K562 (cell line): ENCODE measurements around the gene MAB21L2. TPM values are rescaled to one million over a fixed set of nuclear protein-coding genes. Genes with fewer than 3 reads are reported as not detected.

ENCODE experiments used
- ATAC-seq: fragments of 200-7000 bp; cut with Tn5 transposase; 3 replicates; pipeline ENCODE4 v1.9.1; 2020; ENCODE audit warnings: moderate library complexity
- Bru-seq: library from RNA; stranded (reverse); fragments of 400-500 nt; gene quantifications from one replicate; lab custom pipeline; 2021; lab: Mats Ljungman, UMichigan
- BruChase-seq, 2 experiments: library from RNA; stranded (reverse); fragments of 400-500 nt; gene quantifications; one replicate each; lab custom pipeline; 2021; lab: Mats Ljungman, UMichigan
- BruUV-seq: library from RNA; stranded (reverse); fragments of 400-500 nt; replicated peaks from 2 replicates; lab custom pipeline; 2021; lab: Mats Ljungman, UMichigan
- CTCF ChIA-PET: fragments of 300-600 bp; formaldehyde crosslinking; extraction: SDS; loops from one replicate; lab custom pipeline; 2021; ENCODE audit warnings: low intra/inter-chr PET ratio; lab: Yijun Ruan, JAX
- POLR2A ChIA-PET: fragments of 300-600, 350-650 bp; sonication (Branson Sonifier 250); formaldehyde crosslinking; extraction: SDS; loops from one replicate; lab custom pipeline; 2021; ENCODE audit warnings: antibody characterized with exemption, inconsistent platforms; lab: Yijun Ruan, JAX
- DNase-seq, 4 experiments: peaks; one replicate each; pipeline versions ENCODE4 v3.0.0 to v3.0.0-alpha.2; 2011 to 2018; ENCODE audit warnings: low spot score in 3 of 4, mixed read lengths in 3 of 4; ENCODE audit errors: extremely low read depth in 1 of 4
- FAIRE-seq: peaks from 2 replicates; lab custom pipeline; 2011; peaks lifted over from hg19 to GRCh38; lab: Jason Lieb, UNC
- H2AFZ ChIP-seq: 2 replicates; pipeline ENCODE4 v1.6.0; 2011; ENCODE audit warnings: low read depth, low read length, control low read depth, inconsistent platforms
- H3K27ac ChIP-seq: fragments of 200-600 bp; 3 replicates; pipeline ENCODE4 v1.8.0; 2011; ENCODE audit warnings: low read depth, mild to moderate bottlenecking, control low read depth, inconsistent platforms, low read length, moderate library complexity, mixed read lengths; ENCODE audit errors: extremely low read depth
- H3K27me3 ChIP-seq, 2 experiments: fragments of 300-600 bp in 1 of 2; 2 replicates in 1 of 2; 3 replicates in 1 of 2; pipeline versions ENCODE4 v1.6.0 to v1.8.0; 2011; ENCODE audit warnings: inconsistent platforms in 2 of 2, low read length in 2 of 2, mild to moderate bottlenecking in 1 of 2, mixed read lengths in 1 of 2, moderate library complexity in 1 of 2; ENCODE audit not compliant: control insufficient read depth in 2 of 2, insufficient read depth in 2 of 2
- H3K36me3 ChIP-seq: fragments of 300-600 bp; 3 replicates; pipeline ENCODE4 v1.8.0; 2011; ENCODE audit warnings: mild to moderate bottlenecking, low read length, inconsistent platforms; ENCODE audit not compliant: control insufficient read depth, insufficient read depth
- H3K4me1 ChIP-seq, 2 experiments: fragments of 200-600 bp in 1 of 2; replicated peaks in 1 of 2; 2 replicates in 1 of 2; 3 replicates in 1 of 2; pipeline versions ENCODE4 v1.5.1 to v1.8.0; 2011; ENCODE audit warnings: inconsistent platforms in 2 of 2, low read length in 2 of 2, mild to moderate bottlenecking in 1 of 2, mixed read lengths in 1 of 2, moderate library complexity in 1 of 2; ENCODE audit not compliant: control insufficient read depth in 2 of 2, insufficient read depth in 2 of 2
- H3K4me2 ChIP-seq: 2 replicates; pipeline ENCODE4 v1.6.1; 2011; ENCODE audit warnings: low read length, control low read depth, inconsistent platforms, mixed read lengths; ENCODE audit not compliant: insufficient read depth
- H3K4me3 ChIP-seq: fragments of 200-600 bp; sonication (generic), shearing (Covaris generic); 2 replicates; pipeline ENCODE4 v1.5.1; 2016; ENCODE audit warnings: control low read depth, inconsistent platforms
- H3K79me2 ChIP-seq: fragments of 200-600 bp; 3 replicates; pipeline ENCODE4 v1.8.0; 2011; ENCODE audit warnings: low read length, inconsistent platforms; ENCODE audit not compliant: control insufficient read depth, insufficient read depth
- H3K9ac ChIP-seq, 2 experiments: 2 replicates each; pipeline versions ENCODE4 v1.6.0 to v1.6.1; 2011; ENCODE audit warnings: low read depth in 2 of 2, low read length in 2 of 2, control low read depth in 1 of 2, inconsistent platforms in 1 of 2, mild to moderate bottlenecking in 1 of 2, mixed read lengths in 1 of 2; ENCODE audit not compliant: insufficient read depth in 1 of 2
- H3K9me1 ChIP-seq: one replicate; pipeline ENCODE4 v1.6.0; 2011; ENCODE audit warnings: inconsistent platforms, mild to moderate bottlenecking, low read length, moderate library complexity; ENCODE audit not compliant: control insufficient read depth, insufficient read depth
- H3K9me3 ChIP-seq: replicated peaks from 2 replicates; pipeline ENCODE4 v1.5.1; 2011; ENCODE audit warnings: low read depth, low read length, inconsistent platforms; ENCODE audit not compliant: control insufficient read depth, insufficient read depth
- H4K20me1 ChIP-seq: replicated peaks from 2 replicates; pipeline ENCODE4 v1.6.1; 2011; ENCODE audit warnings: low read length, inconsistent platforms, mixed read lengths; ENCODE audit not compliant: control insufficient read depth, insufficient read depth
- ELK3 ChIP-seq: fragments of 450-650 bp; formaldehyde crosslinking; IDR thresholded peaks from 2 replicates; pipeline ENCODE4 v1.4.0; 2020; ENCODE audit warnings: mild to moderate bottlenecking
- KLF6 ChIP-seq: fragments of 250-450 bp; sonication (Bioruptor Pico); IDR thresholded peaks from 2 replicates; pipeline ENCODE4 v1.4.0; 2020; ENCODE audit warnings: mild to moderate bottlenecking, moderate library complexity, borderline replicate concordance
- MCM2 ChIP-seq: fragments of 450-650 bp; IDR thresholded peaks from 2 replicates; pipeline ENCODE4 v1.6.1; 2017; ENCODE audit warnings: low read depth, mild to moderate bottlenecking
- SMARCE1 ChIP-seq: fragments of 450-650 bp; IDR thresholded peaks from 2 replicates; pipeline ENCODE4 v1.7.1; 2016; ENCODE audit warnings: mild to moderate bottlenecking
- ZBTB2 ChIP-seq: fragments of 450-650 bp; IDR thresholded peaks from 2 replicates; pipeline ENCODE4 v1.6.1; 2016; ENCODE audit warnings: antibody characterized with exemption
- ZKSCAN3 ChIP-seq: fragments of 250-450 bp; sonication (Bioruptor Pico); IDR thresholded peaks from 2 replicates; pipeline ENCODE4 v1.4.0; 2020
- ZNF24 ChIP-seq: fragments of 450-650 bp; IDR thresholded peaks from 2 replicates; pipeline ENCODE4 v1.6.1; 2016
- ZNF717 ChIP-seq: fragments of 250-450 bp; sonication (Bioruptor Pico); IDR thresholded peaks from 2 replicates; pipeline ENCODE4 v1.5.0; 2021
- WGBS: fragments of 100-300 bp; shearing (Covaris generic); methylation state at CpG from one replicate; pipeline ENCODE4 v1.1.6; 2016; ENCODE audit warnings: low coverage, mixed read lengths; ENCODE audit not compliant: insufficient coverage; ENCODE audit errors: missing lambda C conversion rate; 5-methylcytosine and 5-hydroxymethylcytosine counted together
- in situ Hi-C: fragments of 300-500 bp; cut with MboI; formaldehyde crosslinking; loops from 4 replicates; pipeline ENCODE4 v1.15.0; 2018; ENCODE audit warnings: inconsistent platforms, mixed read lengths
- intact Hi-C: fragments of 100-400 bp; cut with micrococcal nuclease; formaldehyde crosslinking; loops from 2 replicates; pipeline ENCODE4 v1.14.2; 2022
- long read RNA-seq, 3 experiments: library from polyadenylated mRNA in 2 of 3; library from RNA in 1 of 3; unstranded in 2 of 3; stranded (forward) in 1 of 3; transcript quantifications; one replicate each; pipeline ENCODE4 v2.0.0, GENCODE V29; 2019 to 2022
- polyA minus RNA-seq, 3 experiments: library from RNA; depleted of rRNA, polyadenylated mRNA; stranded (reverse); fragments of >200 nt; gene quantifications; 2 replicates each; pipeline ENCODE4 v1.2.3, GENCODE V29; 2011
- polyA plus RNA-seq, 8 experiments: library from polyadenylated mRNA; depleted of rRNA in 4 of 8; stranded (reverse) in 5 of 8; unstranded in 3 of 8; fragments of >200 nt; fragmentation: Nextera tagmentation in 2 of 8; fragmentation: Illumina TruSeq in 1 of 8; extraction: Ambion mirVana in 2 of 8; extraction: Trizol in 1 of 8; gene quantifications; 2 replicates each; pipeline versions ENCODE4 v1.2.1 to v1.2.3, GENCODE V29; 2011 to 2014; ENCODE audit warnings: inconsistent platforms in 1 of 8, missing spikeins in 1 of 8
- total RNA-seq, 7 experiments: library from RNA; depleted of rRNA in 6 of 7; stranded (reverse); fragments of >200 nt in 6 of 7; fragmentation: Illumina TruSeq in 2 of 7; extraction: Trizol in 2 of 7; gene quantifications; 2 replicates each; pipeline versions ENCODE4 v1.2.1 to v1.2.3, GENCODE V29; 2011 to 2021; ENCODE audit warnings: low replicate concordance in 1 of 7

The MAB21L2 gene
- total RNA-seq (2011; cell fraction: chromatin; rRNA removed; ENCODE audit: low replicate concordance): not detected in 2 replicates
- not detected in 2 replicates for total RNA-seq (2011; cell fraction: nucleolus; rRNA removed)
- total RNA-seq (2011; cell fraction: nucleoplasm; rRNA removed): not detected in 2 replicates
- not detected in 2 replicates for total RNA-seq (2014; rRNA removed)
- total RNA-seq (2014; rRNA removed; fragmentation: Illumina TruSeq; extraction: Trizol): not detected in 2 replicates
- total RNA-seq (2015; rRNA removed; fragmentation: Illumina TruSeq; extraction: Trizol): not detected in 2 replicates
- not detected in 2 replicates for total RNA-seq (2021)
- not detected in 2 replicates for polyA plus RNA-seq (2011; rRNA removed)
- not detected in 2 replicates for polyA plus RNA-seq (2011; cell fraction: cytosol; rRNA removed)
- not detected in 2 replicates for polyA plus RNA-seq (2011; cell fraction: nucleus; rRNA removed)
- 0.03 TPM in 1 of 2 replicates, not detected in the other for polyA plus RNA-seq (2012)
- polyA plus RNA-seq (2014; fragmentation: Illumina TruSeq; extraction: Trizol): not detected in 2 replicates
- polyA plus RNA-seq (2014; fragmentation: Nextera tagmentation; extraction: Ambion mirVana): not detected
- polyA plus RNA-seq (2014; rRNA removed): not detected in 2 replicates
- not detected in 2 replicates for polyA minus RNA-seq (2011; rRNA and poly(A)+ RNA removed)
- polyA minus RNA-seq (2011; cell fraction: cytosol; rRNA and poly(A)+ RNA removed): not detected in 2 replicates
- polyA minus RNA-seq (2011; cell fraction: nucleus; rRNA and poly(A)+ RNA removed): not detected in 2 replicates
- Bru-seq, nascent RNA: not detected
- BruChase-seq, experiment 1, labeled RNA remaining after a 2-hour chase: not detected
- BruChase-seq, experiment 2, labeled RNA remaining after a 6-hour chase: not detected
- long read RNA-seq, experiment 1, partial matches to known transcripts: 0 of 1 reads
- long read RNA-seq, experiment 1, other reads (novel, unspliced or antisense): 0 of 1 reads
- long read RNA-seq, experiment 2: 0 reads
- long read RNA-seq, experiment 3: 0 reads

DNA sequence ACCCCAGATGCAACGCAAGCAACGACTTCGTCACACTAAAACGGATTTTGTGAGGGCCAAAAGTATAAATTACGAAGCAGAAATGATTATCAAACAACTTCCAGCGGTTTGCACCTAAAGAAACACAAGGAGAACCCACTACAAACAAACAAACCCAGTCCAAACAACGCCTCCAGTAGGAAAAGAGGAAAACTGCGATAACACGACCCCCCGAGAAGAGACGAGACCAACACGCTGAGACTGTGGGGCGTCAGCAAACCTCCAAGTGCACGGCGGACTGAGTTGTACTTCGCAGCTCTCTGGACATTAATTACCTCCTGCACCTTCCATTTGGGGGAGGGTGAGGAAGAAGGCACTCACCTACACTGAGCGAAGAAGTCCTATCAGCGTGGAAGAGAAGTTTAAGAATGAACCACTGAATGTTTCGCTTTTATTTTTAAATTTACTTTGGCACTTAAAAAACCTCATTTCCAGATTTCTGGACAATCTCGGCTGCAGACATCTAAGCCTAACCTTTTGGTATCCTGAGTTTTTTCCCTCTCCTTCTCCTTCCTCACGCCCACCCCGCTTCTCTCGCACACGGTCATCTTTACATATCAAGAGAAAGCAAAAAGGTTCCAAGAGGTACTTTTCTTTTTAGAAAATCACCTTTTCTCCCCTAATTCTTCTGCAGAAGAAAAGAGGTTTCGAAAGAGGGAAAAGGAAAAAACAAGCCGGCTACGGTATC is at the start of gene MAB21L2:
Gene MAB21L2 (plus strand): TSS at position 6 of the 727 bp plus-strand sequence. CDS start 879 bp downstream, outside the sequence.
- Histone ChIP-seq H3K27me3 (no peaks in the 10 kb centered on the region), H3K4me3 (no peak within 1 kb of the TSS), H3K79me2 (no peaks in the 10 kb centered on the region), H2AFZ (no peak within 1 kb of the TSS), H3K36me3 (peaks cover 50% of the 10 kb centered on the region), H4K20me1 (no peaks in the 10 kb centered on the region), H3K9me1 (no peaks in the 10 kb centered on the region), H3K27ac (no peak within 1 kb of the TSS), H3K4me1 (peaks cover 0 to 5% of the 10 kb centered on the region in 2 experiments; a peak in 1 of 5 replicates), H3K4me2 (no peak within 1 kb of the TSS), H3K9me3 (peaks cover 19% of the 10 kb centered on the region), H3K9ac (no peak within 1 kb of the TSS)
- ATAC-seq (no peak), DNase-seq (no peak), FAIRE-seq (no peak)
- ChIA-PET POLR2A (no interaction called here), CTCF (no interaction called here)
- BruUV-seq: no TSS peak
- in situ Hi-C loops (no loop called here), intact Hi-C loops (no loop called here)
- TF ChIP-seq ZKSCAN3 (CRISPR knock-in tag): no peak
- no peak for TF ChIP-seq ELK3
- no peak for TF ChIP-seq KLF6 (CRISPR knock-in tag)
- no peak for TF ChIP-seq MCM2
- TF ChIP-seq ZNF717 (CRISPR knock-in tag): no peak
- no peak for TF ChIP-seq ZBTB2
- TF ChIP-seq ZNF24: no peak
- TF ChIP-seq SMARCE1: no peak
- 96% methylated on average over 20 of the region's 27 CpGs for WGBS
